ENCODE results near the gene CSF2RB. TPM values are rescaled to one million over a fixed set of nuclear protein-coding genes. Genes with fewer than 3 reads are reported as not detected.

Gene CSF2RB
- total RNA-seq, 4 donors from 2014 or later: 1.2 to 9.7 (median 6.0) TPM

DNA sequence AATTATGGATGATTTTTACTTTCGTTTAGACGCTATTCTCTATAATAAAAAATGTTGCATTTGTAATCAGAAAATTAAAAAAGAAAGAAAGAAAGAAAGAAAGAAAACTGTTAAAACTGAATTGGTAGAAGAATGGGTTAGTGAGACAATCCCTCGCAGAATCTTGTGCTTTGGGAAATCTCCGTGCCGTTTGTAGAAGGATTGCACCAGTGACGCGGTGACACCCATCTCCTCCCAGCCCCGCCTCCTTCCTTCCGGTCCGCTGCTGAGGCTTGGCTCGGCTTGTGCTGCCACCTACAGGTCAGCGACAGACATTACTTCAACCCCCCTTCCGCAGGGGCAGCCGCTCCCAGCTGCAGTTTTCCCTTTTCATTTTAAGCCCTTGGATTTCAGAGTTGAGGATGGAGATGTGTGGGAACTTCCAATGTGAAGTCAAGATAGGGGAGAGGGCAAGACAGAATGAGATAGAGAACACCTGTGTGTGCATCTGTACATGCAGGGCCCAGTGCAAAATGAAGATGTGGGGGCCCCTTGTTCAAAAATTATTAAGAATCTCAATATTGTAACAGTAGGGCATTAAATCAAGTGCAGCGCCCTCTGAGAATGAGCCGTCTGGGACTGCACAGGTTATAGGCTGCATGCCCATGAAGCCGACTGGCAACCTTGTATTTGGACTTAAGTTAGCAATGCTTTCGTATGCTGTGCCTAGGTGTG is 64.7 kb downstream of the CSF2RB start:
- no peaks in the 10 kb centered on the region for H3K36me3 ChIP-seq
- DNase-seq: peak; percentile 94
- TF ChIP-seq POLR2A (IDR thresholded peaks at IDR 0.05): no peak
- peak in 2 of 3 donors; percentile 24 to 67 for TF ChIP-seq POLR2AphosphoS5 (IDR thresholded peaks at IDR 0.05)
- TF ChIP-seq CTCF (IDR thresholded peaks at IDR 0.05): peak; percentile 84 to 96 (median 93)
- H3K4me1 ChIP-seq: peaks cover 0 to 8% (median 3%) of the 10 kb centered on the region in 4 donors
- peak overlapping the region; percentile 34 to 76 (median 56) for H3K27ac ChIP-seq
- peak overlapping the region; percentile 11 to 57 (median 31) for H3K4me3 ChIP-seq
- intact Hi-C loops (cut with DNase I; ENCODE audit: low total_unique reads): loop anchor here (5.0 kb wide), 2 partner anchors 106 to 196 kb away; no protein-coding TSS in a partner anchor
- H3K9me3 ChIP-seq: no peaks in the 10 kb centered on the region
- H3K27me3 ChIP-seq: peaks cover 4% of the 10 kb centered on the region
- WGBS, 2 donors (ENCODE audit: low coverage in 1 of 2): 0 to 15% methylated on average over 3 to 18 of the region's 18 CpGs
- in situ Hi-C loops (cut with MboI; ENCODE audit: low pct_ligation_motif_present in 1 of 4, low pct_unique_long_range_greater_than_20kb in 1 of 4, low sequenced_read_pairs in 3 of 4): loop anchor here (10.0 to 25.0 kb wide), 4 partner anchors 113 to 203 kb away; partner anchors contain the start of genes NCF4 (in 2 of the 4) and IFT27 (in 1 of the 4)

DNA sequence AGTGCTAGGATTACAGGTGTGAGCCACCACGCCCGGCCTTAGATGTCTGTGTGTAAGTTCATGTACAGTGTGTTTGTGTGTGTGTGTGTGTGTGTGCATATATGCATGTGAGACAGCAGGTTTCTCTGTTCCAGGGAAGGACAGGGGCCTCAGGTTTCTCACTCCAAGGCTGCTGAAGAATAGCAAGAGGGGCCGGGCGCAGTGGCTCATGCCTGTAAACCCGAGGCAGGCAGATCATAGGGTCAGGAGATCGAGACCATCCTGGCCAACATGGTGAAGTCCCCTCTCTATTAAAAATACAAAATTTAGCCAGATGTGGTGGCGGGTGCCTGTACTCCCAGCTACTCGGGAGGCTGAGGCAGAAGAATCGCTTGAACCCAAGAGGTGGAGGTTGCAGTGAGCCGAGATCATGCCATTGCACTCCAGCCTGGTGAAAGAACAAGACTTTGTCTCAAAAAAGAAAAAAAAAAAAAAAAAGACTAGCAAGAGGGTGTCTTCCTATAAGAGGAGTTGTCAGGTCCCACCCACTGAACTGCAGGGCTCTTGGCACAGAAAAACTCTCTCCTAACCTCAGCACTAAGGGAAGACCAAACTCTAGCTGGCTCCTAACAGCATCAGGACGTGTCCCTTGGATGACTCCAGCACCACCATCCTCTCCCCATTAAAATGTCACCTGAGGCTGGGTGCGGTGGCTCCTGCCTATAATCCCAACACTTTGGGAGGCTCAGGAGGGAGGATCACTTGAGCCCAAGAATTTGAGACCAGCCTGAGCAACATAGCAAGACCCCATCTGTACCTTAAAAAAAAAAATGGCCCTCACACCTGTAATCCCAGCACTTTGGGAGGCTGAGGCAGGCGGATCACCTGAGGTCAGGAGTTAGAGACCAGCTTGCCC is 65.8 kb downstream of the CSF2RB start:
- Histone ChIP-seq H3K27me3 (peaks cover 8% of the 10 kb centered on the region), H3K9me3 (no peaks in the 10 kb centered on the region), H3K27ac (no peak overlapping the region), H3K4me3 (no peak overlapping the region), H3K36me3 (no peaks in the 10 kb centered on the region), H3K4me1 (peaks cover 0 to 8% (median 3%) of the 10 kb centered on the region in 4 donors)
- DNase-seq: no peak
- 86 to 100% methylated on average over 1 to 13 of the region's 13 CpGs for WGBS, 2 donors (ENCODE audit: low coverage in 1 of 2)
- in situ Hi-C loops (cut with MboI; ENCODE audit: low pct_ligation_motif_present in 1 of 4, low pct_unique_long_range_greater_than_20kb in 1 of 4, low sequenced_read_pairs in 3 of 4): loop anchor here (10.0 to 25.0 kb wide), 4 partner anchors 114 to 204 kb away; partner anchors contain the start of genes NCF4 (in 2 of the 4) and IFT27 (in 1 of the 4)
- intact Hi-C loops (cut with DNase I; ENCODE audit: low total_unique reads): loop anchor here (5.0 kb wide), 2 partner anchors 107 to 197 kb away; no protein-coding TSS in a partner anchor
- TF ChIP-seq EP300 (IDR thresholded peaks at IDR 0.05; ENCODE audit: low read depth) (no peak), POLR2A (IDR thresholded peaks at IDR 0.05) (no peak)

- Histone ChIP-seq H3K9me3 (peaks cover 10 to 11% of the 10 kb centered on the region in 2 donors), H3K4me3 (no peak overlapping the region), H3K27me3 (peaks cover 8% of the 10 kb centered on the region), H3K27ac (no peak overlapping the region), H3K4me1 (peaks cover 0 to 8% (median 3%) of the 10 kb centered on the region in 4 donors), H3K36me3 (no peaks in the 10 kb centered on the region)
- DNase-seq: no peak
- 70 to 76% methylated on average over 5 to 16 of the region's 16 CpGs for WGBS, 2 donors (ENCODE audit: low coverage in 1 of 2)
- intact Hi-C loops (cut with DNase I; ENCODE audit: low total_unique reads) (no loop called here), in situ Hi-C loops (cut with MboI; ENCODE audit: low pct_ligation_motif_present in 1 of 4, low pct_unique_long_range_greater_than_20kb in 1 of 4, low sequenced_read_pairs in 3 of 4) (loop anchor here in 1 of 4 donors (25.0 kb wide), 1 partner anchor 119 kb away; the partner anchor contains the start of gene NCF4)
- TF ChIP-seq EP300 (IDR thresholded peaks at IDR 0.05; ENCODE audit: low read depth): no peak
- TF ChIP-seq CTCF (IDR thresholded peaks at IDR 0.05): no peak
- no peak for TF ChIP-seq POLR2AphosphoS5 (IDR thresholded peaks at IDR 0.05)
- no peak for TF ChIP-seq POLR2A (IDR thresholded peaks at IDR 0.05)
Observed at GRCh38 chr22:36981247-36981775, 67.9 kb downstream of the CSF2RB start.

DNA sequence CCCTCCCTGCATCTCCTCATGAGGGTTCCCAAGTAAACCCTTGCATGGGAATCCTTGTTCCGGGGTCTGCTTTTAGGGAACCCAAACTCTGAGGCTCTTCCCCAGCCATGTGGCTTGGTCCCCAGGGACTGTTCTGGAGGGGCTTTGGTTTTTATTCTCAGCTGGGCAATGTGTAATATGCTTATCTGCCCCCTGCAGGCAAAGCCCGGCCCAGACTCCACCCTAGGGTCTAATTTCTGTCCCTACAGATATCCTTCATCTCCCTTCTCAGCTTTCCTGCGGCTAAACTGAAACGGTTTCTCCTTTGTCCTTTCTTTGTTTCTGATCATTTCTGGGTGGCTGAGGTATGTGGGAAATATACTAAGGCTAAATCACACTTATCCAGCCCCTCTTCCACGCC is 68.7 kb downstream of the CSF2RB start:
- no peaks in the 10 kb centered on the region for H3K36me3 ChIP-seq
- no peak for DNase-seq
- H3K4me1 ChIP-seq: peaks cover 0 to 6% (median 3%) of the 10 kb centered on the region in 4 donors
- peaks cover 8% of the 10 kb centered on the region for H3K27me3 ChIP-seq
- TF ChIP-seq CTCF (IDR thresholded peaks at IDR 0.05) (no peak), POLR2A (IDR thresholded peaks at IDR 0.05) (no peak), POLR2AphosphoS5 (IDR thresholded peaks at IDR 0.05) (no peak), EP300 (IDR thresholded peaks at IDR 0.05; ENCODE audit: low read depth) (no peak)
- no peak overlapping the region for H3K4me3 ChIP-seq
- no peak overlapping the region for H3K27ac ChIP-seq
- WGBS, 2 donors (ENCODE audit: low coverage in 1 of 2): 43 to 70% methylated on average over 4 to 5 of the region's 5 CpGs
- in situ Hi-C loops (cut with MboI; ENCODE audit: low pct_ligation_motif_present in 1 of 4, low pct_unique_long_range_greater_than_20kb in 1 of 4, low sequenced_read_pairs in 3 of 4): loop anchor here in 1 of 4 donors (25.0 kb wide), 1 partner anchor 120 kb away; the partner anchor contains the start of gene NCF4
- intact Hi-C loops (cut with DNase I; ENCODE audit: low total_unique reads): no loop called here
- peaks cover 12% of the 10 kb centered on the region in 2 donors for H3K9me3 ChIP-seq
